ENCODE measurements around the gene RNF220. TPM values are rescaled to one million over a fixed set of nuclear protein-coding genes. Genes with fewer than 3 reads are reported as not detected.

RNF220 gene
- total and polyA plus RNA-seq, 9 of the 15 experiments (the other 6 are each of a cell fraction or from before 2014, with no cell fraction given), result 5.1 to 117 (median 66.9) TPM

DNA sequence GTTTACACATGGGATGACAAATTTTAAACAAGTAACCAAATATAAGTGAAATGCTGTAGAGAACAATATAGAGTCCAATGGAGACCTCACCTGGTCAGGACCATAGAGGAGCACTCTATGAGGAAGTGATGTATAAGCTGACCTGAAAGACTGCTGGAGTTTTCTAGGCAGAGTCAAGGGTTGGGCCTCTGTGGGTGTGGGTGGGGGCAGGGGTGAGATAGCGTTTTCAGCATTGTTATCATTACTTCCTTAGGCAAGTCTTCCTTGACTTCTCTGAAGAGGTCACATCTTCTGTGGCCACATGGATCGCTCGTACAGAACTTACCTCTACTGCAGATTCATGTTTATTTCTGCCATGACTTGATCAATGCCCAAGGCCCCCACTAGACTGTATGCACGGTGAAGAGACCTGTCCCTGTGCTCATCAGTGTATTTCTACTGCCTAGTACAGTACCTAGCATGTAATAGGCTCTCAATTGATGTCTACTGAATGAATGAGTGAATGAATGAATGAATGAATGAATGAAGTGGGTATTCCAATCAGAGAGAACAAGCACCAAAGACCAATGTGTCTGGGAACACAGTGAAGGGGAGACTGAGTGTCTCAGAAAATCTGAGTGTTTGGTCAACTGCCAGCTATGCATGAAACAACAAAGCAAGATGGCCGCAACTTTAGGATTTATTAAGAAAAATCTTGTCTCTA, 116.5 kb downstream of the RNF220 start (continued):
- TF ChIP-seq RERE (CRISPR knock-in tag; IDR thresholded peaks at IDR 0.05; ENCODE audit: borderline replicate concordance), result 0 out of 2 replicates have a peak, but pooled peaks have one; percentile 21
- TF ChIP-seq BRCA1 (IDR thresholded peaks at IDR 0.05), result no peak
- TF ChIP-seq BRCA1 (CRISPR knock-in tag; IDR thresholded peaks at IDR 0.05), result no peak
- no peak for TF ChIP-seq PML (IDR thresholded peaks at IDR 0.05; ENCODE audit: low read length)
- no peak for TF ChIP-seq ZNF3 (CRISPR knock-in tag; IDR thresholded peaks at IDR 0.05)
- TF ChIP-seq IRF2 (CRISPR knock-in tag; IDR thresholded peaks at IDR 0.05), result no peak
- TF ChIP-seq ZNF274 (IDR thresholded peaks at IDR 0.05; ENCODE audit: borderline replicate concordance, low read depth, low read length), result no peak
- TF ChIP-seq EP400 (IDR thresholded peaks at IDR 0.05), result peak; percentile 30; the same call in 1 of the 2 replicates
- no peak for TF ChIP-seq MEF2A (IDR thresholded peaks at IDR 0.05; ENCODE audit: control insufficient read depth, low read depth, low read length)
- TF ChIP-seq IFI16 (CRISPR knock-in tag; IDR thresholded peaks at IDR 0.05), result no peak
- TF ChIP-seq CBFA2T3 (IDR thresholded peaks at IDR 0.05), result peak; percentile 75
- peak; percentile 47; the same call in 1 of the 2 replicates for TF ChIP-seq JUND (IDR thresholded peaks at IDR 0.05; ENCODE audit: borderline replicate concordance, low read depth, low read length)
- no peak; the same call in 2 of the 3 replicates for TF ChIP-seq JUND (tag; IDR thresholded peaks at IDR 0.05; ENCODE audit: borderline replicate concordance, low read depth, low read length)
- peak; percentile 43; the same call in 1 of the 2 replicates for TF ChIP-seq SMARCE1 (IDR thresholded peaks at IDR 0.05)
- TF ChIP-seq SRSF1 (IDR thresholded peaks at IDR 0.05; ENCODE audit: low read depth, low read length), result no peak
- no peak for TF ChIP-seq ZNF324 (CRISPR knock-in tag; IDR thresholded peaks at IDR 0.05)
- TF ChIP-seq MAFG (tag; conservative IDR thresholded peaks at IDR 0.05), result peak; percentile 26; the same call in 1 of the 2 replicates
- no peak for TF ChIP-seq NR2F6 (CRISPR knock-in tag; IDR thresholded peaks at IDR 0.05)
- TF ChIP-seq ATF7 (IDR thresholded peaks at IDR 0.05), result 0 out of 2 replicates have a peak, but pooled peaks have one; percentile 12
- peak; percentile 61 for TF ChIP-seq ARID1B (IDR thresholded peaks at IDR 0.05)
- peak; percentile 39; the same call in 1 of the 2 replicates for TF ChIP-seq TAL1 (IDR thresholded peaks at IDR 0.05)
- TF ChIP-seq VEZF1 (CRISPR knock-in tag; IDR thresholded peaks at IDR 0.05), result peak; percentile 44
- no peak for TF ChIP-seq RBM17 (IDR thresholded peaks at IDR 0.05; ENCODE audit: borderline replicate concordance, low read depth, low read length)
- no peak for TF ChIP-seq NR2C2 (CRISPR knock-in tag; IDR thresholded peaks at IDR 0.05)
- TF ChIP-seq NR2C2 (tag; IDR thresholded peaks at IDR 0.05), result peak; percentile 13; the same call in 1 of the 2 replicates

Measured in K562 (cell line).